KMS-11 (cell line): ENCODE measurements around the gene BORA.
"Not testable (repeated sequence)": the region's sequence is repeated elsewhere in the genome, so short reads cannot be mapped to it uniquely, and the experiment has no call there.

Experiments
- H2AFZ ChIP-seq: fragments of 200-600 bp; sonication (generic); 2 replicates; pipeline ENCODE4 v1.6.1; 2016; ENCODE audit warnings: antibody characterized with exemption, mixed run types, low read depth
- H3K27ac ChIP-seq: fragments of 200-600 bp; sonication (generic); 2 replicates; pipeline ENCODE4 v1.6.1; 2016; ENCODE audit warnings: mild to moderate bottlenecking, mixed run types
- H3K27me3 ChIP-seq: fragments of 200-600 bp; sonication (generic); 2 replicates; pipeline ENCODE4 v1.6.1; 2017; ENCODE audit warnings: mild to moderate bottlenecking, low read depth, mixed run types, moderate library complexity; ENCODE audit not compliant: insufficient read depth
- H3K36me3 ChIP-seq: fragments of 200-600 bp; sonication (generic); 2 replicates; pipeline ENCODE4 v1.6.1; 2017; ENCODE audit warnings: mild to moderate bottlenecking, mixed run types; ENCODE audit not compliant: insufficient read depth
- H3K4me1 ChIP-seq: fragments of 200-600 bp; sonication (generic); 2 replicates; pipeline ENCODE4 v1.6.1; 2016; ENCODE audit warnings: mild to moderate bottlenecking, low read depth, mixed run types; ENCODE audit not compliant: poor library complexity, severe bottlenecking
- H3K4me2 ChIP-seq: fragments of 200-600 bp; sonication (generic); 2 replicates; pipeline ENCODE4 v1.7.0; 2016; ENCODE audit warnings: mild to moderate bottlenecking, mixed run types
- H3K4me3 ChIP-seq: fragments of 200-600 bp; sonication (generic); IDR thresholded peaks from 2 replicates; pipeline ENCODE4 v1.6.1; 2017; ENCODE audit warnings: low read depth, low read length, mixed read lengths; ENCODE audit not compliant: insufficient read depth
- H3K79me2 ChIP-seq: fragments of 200-600 bp; sonication (generic); 2 replicates; pipeline ENCODE4 v1.6.1; 2016; ENCODE audit warnings: low read depth, mixed run types; ENCODE audit not compliant: insufficient read depth
- H3K9ac ChIP-seq: fragments of 200-600 bp; sonication (generic); 2 replicates; pipeline ENCODE4 v1.6.1; 2016; ENCODE audit warnings: mild to moderate bottlenecking, mixed run types
- H4K20me1 ChIP-seq: fragments of 200-600 bp; sonication (generic); 2 replicates; pipeline ENCODE4 v1.6.1; 2016; ENCODE audit warnings: mild to moderate bottlenecking, mixed run types; ENCODE audit not compliant: insufficient read depth
- TF ChIP-seq, protein P1 (sequence below): fragments of 200-600 bp; sonication (generic); conservative IDR thresholded peaks from 2 replicates; pipeline ENCODE4 v1.6.1; 2017; ENCODE audit warnings: low read depth, mild to moderate bottlenecking, antibody characterized with exemption, low read length, moderate library complexity, mixed read lengths

The BORA gene

DNA sequence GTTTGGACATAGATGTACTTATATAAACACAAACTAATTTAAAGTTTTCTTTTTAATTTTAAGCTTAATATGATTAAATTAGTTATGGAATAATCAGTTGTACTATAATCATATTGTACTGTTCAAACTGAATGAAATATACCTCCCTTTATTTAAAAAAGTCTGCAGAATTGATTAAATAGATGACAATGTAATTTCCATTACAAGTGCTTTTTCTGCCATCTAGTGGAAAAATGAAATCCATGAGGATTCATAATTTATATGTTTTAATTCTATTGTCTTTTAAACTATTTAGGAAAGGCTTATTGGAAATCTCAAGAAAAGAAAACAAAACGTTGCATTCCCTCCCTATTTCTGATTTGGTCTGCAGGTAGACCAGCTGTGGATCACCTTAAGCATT is 31.1 kb upstream of the BORA start:
- no peaks in the 10 kb centered on the region for H3K27me3 ChIP-seq
- H3K4me2 ChIP-seq: no peak overlapping the region
- no peak overlapping the region for H3K4me3 ChIP-seq
- H4K20me1 ChIP-seq: no peaks in the 10 kb centered on the region
- H3K9ac ChIP-seq: no peak overlapping the region
- H3K36me3 ChIP-seq: no peaks in the 10 kb centered on the region
- H3K4me1 ChIP-seq: no peaks in the 10 kb centered on the region
- TF ChIP-seq, protein P1, sequence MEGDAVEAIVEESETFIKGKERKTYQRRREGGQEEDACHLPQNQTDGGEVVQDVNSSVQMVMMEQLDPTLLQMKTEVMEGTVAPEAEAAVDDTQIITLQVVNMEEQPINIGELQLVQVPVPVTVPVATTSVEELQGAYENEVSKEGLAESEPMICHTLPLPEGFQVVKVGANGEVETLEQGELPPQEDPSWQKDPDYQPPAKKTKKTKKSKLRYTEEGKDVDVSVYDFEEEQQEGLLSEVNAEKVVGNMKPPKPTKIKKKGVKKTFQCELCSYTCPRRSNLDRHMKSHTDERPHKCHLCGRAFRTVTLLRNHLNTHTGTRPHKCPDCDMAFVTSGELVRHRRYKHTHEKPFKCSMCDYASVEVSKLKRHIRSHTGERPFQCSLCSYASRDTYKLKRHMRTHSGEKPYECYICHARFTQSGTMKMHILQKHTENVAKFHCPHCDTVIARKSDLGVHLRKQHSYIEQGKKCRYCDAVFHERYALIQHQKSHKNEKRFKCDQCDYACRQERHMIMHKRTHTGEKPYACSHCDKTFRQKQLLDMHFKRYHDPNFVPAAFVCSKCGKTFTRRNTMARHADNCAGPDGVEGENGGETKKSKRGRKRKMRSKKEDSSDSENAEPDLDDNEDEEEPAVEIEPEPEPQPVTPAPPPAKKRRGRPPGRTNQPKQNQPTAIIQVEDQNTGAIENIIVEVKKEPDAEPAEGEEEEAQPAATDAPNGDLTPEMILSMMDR: peak; percentile 24; the same call in 1 of the 2 replicates
- H3K79me2 ChIP-seq: no peaks in the 10 kb centered on the region
- no peak overlapping the region for H2AFZ ChIP-seq
- no peak overlapping the region for H3K27ac ChIP-seq

DNA sequence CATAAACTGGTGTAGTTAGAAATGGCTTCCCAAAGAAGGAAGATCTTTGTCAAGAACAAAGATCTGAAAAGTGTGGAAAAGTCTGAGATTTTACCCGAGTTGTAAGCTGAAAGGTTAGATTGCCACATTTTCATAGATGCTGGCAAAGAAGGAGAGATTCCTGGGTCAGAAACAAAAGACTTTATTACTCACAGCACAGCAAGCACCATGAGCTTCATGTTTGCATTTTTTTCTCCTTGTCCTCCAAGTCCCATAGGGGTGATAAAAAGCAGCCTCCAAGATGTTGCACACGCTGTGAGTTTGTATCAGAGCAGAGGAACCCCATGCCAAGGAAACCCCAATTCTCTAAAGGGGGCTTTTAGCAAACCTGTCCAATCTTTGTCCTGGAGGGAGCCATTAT is 29.6 kb upstream of the BORA start:
- no peak overlapping the region for H3K27ac ChIP-seq
- no peaks in the 10 kb centered on the region for H3K27me3 ChIP-seq
- no peak overlapping the region for H2AFZ ChIP-seq
- no peaks in the 10 kb centered on the region for H3K4me1 ChIP-seq
- no peaks in the 10 kb centered on the region for H4K20me1 ChIP-seq
- TF ChIP-seq, protein P1: no peak
- H3K4me2 ChIP-seq: no peak overlapping the region
- no peaks in the 10 kb centered on the region for H3K36me3 ChIP-seq
- no peaks in the 10 kb centered on the region for H3K79me2 ChIP-seq
- H3K9ac ChIP-seq: no peak overlapping the region
- no peak overlapping the region for H3K4me3 ChIP-seq

DNA sequence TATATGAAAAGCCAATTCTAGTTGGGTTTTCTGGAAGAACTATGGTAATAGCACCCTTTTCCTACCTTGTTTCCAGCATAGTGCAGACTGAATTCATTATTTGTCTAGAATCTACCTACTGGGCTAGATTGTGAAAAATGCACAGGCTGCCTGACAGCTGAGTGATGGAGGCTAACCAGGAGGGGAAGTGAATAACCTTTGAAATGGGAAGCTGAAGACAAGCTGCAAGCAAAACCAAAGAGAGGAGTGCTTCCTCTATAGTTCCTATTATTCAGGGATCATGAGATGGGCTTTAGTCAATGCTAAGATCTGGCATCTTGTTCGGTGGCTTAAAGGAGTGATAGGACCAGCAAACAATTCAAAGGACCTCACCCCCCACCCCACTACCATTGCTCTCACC is 27.2 kb upstream of the BORA start:
- Histone ChIP-seq H4K20me1 (no peaks in the 10 kb centered on the region), H3K36me3 (no peaks in the 10 kb centered on the region), H3K9ac (no peak overlapping the region), H3K4me1 (no peaks in the 10 kb centered on the region), H2AFZ (no peak overlapping the region), H3K4me2 (no peak overlapping the region), H3K27ac (no peak overlapping the region), H3K4me3 (no peak overlapping the region), H3K27me3 (no peaks in the 10 kb centered on the region), H3K79me2 (no peaks in the 10 kb centered on the region)
- TF ChIP-seq, protein P1: no peak

DNA sequence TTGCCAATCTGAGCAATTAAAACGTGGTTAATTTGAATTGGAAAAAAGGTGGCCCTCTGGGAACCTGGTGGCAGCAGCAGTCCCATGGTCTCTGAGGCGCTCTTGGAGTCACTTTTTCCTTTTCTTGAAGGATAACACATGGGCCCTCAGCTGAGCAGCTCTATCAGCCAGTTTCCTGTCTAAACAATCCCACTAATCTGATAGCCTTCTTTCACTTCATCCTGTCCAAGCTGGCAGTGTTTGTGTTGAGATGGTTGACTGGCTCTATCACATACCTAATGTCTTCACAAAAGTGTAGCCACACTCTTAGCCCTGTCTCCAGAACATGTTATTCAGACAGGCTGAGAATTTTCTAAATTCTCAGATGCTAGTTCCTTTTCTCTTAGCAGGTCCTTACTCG is 10.9 kb upstream of the BORA start:
- no peak overlapping the region for H2AFZ ChIP-seq
- peaks cover under 1% of the 10 kb centered on the region; the same call in 1 of the 2 replicates for H3K79me2 ChIP-seq
- TF ChIP-seq, protein P1: no peak
- H3K4me2 ChIP-seq: no peak overlapping the region
- no peak overlapping the region for H3K4me3 ChIP-seq
- no peaks in the 10 kb centered on the region for H3K4me1 ChIP-seq
- H3K9ac ChIP-seq: no peak overlapping the region
- no peak overlapping the region for H3K27ac ChIP-seq
- H4K20me1 ChIP-seq: no peaks in the 10 kb centered on the region
- H3K27me3 ChIP-seq: no peaks in the 10 kb centered on the region
- H3K36me3 ChIP-seq: no peaks in the 10 kb centered on the region

DNA sequence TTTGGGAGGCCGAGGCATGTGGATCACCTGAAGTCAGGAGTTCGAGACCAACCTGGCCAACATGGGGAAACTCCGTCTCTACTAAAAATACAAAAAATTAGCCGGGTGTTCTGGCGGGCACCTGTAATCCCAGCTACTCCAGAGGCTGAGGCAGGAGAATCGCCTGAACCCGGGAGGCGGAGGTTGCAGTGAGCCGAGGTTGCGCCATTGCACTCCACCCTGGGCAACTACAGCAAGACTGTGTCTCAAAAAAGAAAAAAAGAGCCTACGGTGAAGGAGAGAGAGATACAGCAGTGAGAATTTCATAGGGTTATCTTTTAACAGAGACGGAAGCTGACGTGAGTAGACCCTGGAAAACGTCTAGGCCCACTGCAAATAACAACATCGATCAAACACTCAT is 1.5 kb upstream of the BORA start:
- peaks cover 65% of the 10 kb centered on the region for H3K79me2 ChIP-seq
- H3K4me1 ChIP-seq: peaks cover 20% of the 10 kb centered on the region
- H3K36me3 ChIP-seq, H2AFZ ChIP-seq, H3K27me3 ChIP-seq, H4K20me1 ChIP-seq, H3K4me3 ChIP-seq, H3K27ac ChIP-seq, H3K9ac ChIP-seq: not testable (repeated sequence)
- peak overlapping the region; percentile 68 for H3K4me2 ChIP-seq
